Measurements from ENCODE around the gene TCEA2.

Gene TCEA2

DNA sequence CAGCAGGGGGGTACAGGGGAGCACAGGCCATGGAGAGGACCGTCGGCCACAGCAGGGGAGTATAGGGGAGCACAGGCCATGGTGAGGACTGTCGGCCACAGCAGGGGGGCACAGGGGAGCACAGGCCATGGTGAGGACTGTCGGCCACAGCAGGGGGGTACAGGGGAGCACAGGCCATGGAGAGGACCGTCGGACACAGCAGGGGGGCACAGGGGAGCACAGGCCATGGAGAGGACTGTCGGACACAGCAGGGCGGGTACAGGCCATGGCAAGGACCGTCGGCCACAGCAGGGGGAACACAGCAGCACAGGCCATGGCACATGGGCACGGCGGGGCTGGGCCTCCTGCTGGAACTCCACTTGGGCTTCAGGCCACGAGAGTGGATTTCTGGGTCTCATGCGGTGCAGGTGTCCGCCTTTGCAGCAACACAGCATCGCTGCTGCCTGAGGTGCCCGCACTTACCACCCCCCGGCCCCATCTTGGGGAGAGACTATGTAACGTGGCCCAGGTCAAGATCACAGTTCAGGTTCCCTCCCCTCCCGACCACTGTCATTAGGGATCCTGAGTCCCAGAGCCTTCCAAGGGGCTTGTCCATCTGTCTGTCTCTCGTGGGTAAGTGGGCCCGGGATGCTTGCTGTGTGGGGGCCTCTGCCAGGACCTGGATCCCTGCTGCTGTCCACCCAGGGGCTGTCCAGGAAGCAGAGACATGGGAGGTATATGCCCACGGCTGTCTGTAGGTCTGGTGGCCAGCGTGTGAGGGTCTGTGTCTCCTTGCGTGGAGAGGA, 41.9 kb downstream of the TCEA2 start:
- Histone ChIP-seq H3K4me3 (ENCODE audit: low read depth in 1 of 2, low read length in 2 of 2) (no peak overlapping the region), H3K27ac (ENCODE audit: low read depth, low read length) (no peak overlapping the region), H3K9ac (ENCODE audit: low read depth in 1 of 2, low read length in 2 of 2) (no peak overlapping the region), H3K9me3 (ENCODE audit: control insufficient read depth in 1 of 2, low read length in 2 of 2) (no peaks in the 10 kb centered on the region), H3K36me3 (ENCODE audit: control insufficient read depth in 1 of 2, insufficient read depth in 2 of 2, low read length in 2 of 2) (no peaks in the 10 kb centered on the region), H3K27me3 (ENCODE audit: control insufficient read depth in 1 of 2, insufficient read depth in 2 of 2, low read length in 2 of 2) (peaks cover 23 to 31% of the 10 kb centered on the region in 2 donors), H3K4me1 (ENCODE audit: control insufficient read depth in 1 of 2, insufficient read depth in 2 of 2, low read length in 2 of 2) (no peaks in the 10 kb centered on the region)

DNA sequence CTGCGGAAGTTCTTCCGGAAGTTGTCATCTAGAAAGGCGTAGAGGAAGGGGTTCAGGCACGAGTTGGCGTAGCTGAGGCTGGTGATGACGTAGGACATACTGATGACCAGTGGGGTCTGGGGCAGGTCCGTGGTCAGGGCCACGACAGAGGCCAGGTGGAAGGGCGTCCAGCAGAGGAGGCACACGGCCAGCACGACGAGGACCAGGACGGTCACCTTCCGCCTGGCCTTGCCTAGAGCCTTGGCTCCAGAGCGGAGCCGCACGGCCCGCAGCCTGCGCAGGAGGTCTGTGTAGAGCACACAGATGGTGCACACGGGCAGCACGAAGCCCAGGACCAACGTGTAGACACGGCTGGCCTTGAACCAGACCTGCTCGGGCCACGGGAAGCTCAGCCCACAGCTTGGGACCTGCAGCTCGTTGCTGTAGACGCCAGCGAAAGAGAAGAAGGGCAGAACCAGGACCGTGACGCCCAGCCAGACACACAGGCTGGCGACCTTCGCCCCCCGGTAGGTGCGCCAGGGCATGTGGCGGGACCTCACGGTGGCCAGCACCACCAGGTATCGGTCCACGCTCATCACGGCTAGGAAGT, 42.9 kb downstream of the TCEA2 start:
- Histone ChIP-seq H3K4me1 (ENCODE audit: control insufficient read depth in 1 of 2, insufficient read depth in 2 of 2, low read length in 2 of 2) (no peaks in the 10 kb centered on the region), H3K27ac (ENCODE audit: low read depth, low read length) (no peak overlapping the region), H3K9ac (ENCODE audit: low read depth in 1 of 2, low read length in 2 of 2) (no peak overlapping the region), H3K27me3 (ENCODE audit: control insufficient read depth in 1 of 2, insufficient read depth in 2 of 2, low read length in 2 of 2) (peaks cover 21 to 23% of the 10 kb centered on the region in 2 donors), H3K9me3 (ENCODE audit: control insufficient read depth in 1 of 2, low read length in 2 of 2) (no peaks in the 10 kb centered on the region), H3K36me3 (ENCODE audit: control insufficient read depth in 1 of 2, insufficient read depth in 2 of 2, low read length in 2 of 2) (no peaks in the 10 kb centered on the region), H3K4me3 (ENCODE audit: low read depth in 1 of 2, low read length in 2 of 2) (no peak overlapping the region)

DNA sequence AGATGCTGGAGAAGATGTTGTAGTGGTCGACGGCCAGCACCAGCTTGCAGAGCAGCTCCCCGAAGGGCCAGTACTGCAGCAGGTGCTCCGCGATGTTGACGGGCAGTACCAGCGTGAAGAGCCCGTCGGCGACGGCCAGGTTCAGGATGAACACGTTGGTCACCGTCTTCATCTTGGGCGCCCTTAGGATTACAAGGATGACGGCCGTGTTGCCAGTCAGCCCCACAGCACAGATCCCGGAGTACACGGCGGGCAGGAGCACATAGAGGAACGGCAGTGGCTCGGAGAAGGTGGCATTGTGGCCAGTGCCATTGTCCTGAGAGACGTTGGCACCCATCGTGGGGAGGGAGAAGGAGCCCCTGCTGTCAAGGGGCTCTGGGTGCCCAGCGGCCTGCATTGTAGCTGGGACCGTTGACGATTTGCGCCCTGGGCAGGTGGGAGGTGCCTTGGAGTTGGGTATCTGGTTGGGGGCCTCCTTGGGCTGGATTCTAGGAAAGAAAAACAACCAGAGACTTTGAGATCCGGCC, 43.5 kb downstream of the TCEA2 start:
- Histone ChIP-seq H3K27me3 (ENCODE audit: control insufficient read depth in 1 of 2, insufficient read depth in 2 of 2, low read length in 2 of 2) (peaks cover 16 to 19% of the 10 kb centered on the region in 2 donors), H3K9ac (ENCODE audit: low read depth in 1 of 2, low read length in 2 of 2) (no peak overlapping the region)

DNA sequence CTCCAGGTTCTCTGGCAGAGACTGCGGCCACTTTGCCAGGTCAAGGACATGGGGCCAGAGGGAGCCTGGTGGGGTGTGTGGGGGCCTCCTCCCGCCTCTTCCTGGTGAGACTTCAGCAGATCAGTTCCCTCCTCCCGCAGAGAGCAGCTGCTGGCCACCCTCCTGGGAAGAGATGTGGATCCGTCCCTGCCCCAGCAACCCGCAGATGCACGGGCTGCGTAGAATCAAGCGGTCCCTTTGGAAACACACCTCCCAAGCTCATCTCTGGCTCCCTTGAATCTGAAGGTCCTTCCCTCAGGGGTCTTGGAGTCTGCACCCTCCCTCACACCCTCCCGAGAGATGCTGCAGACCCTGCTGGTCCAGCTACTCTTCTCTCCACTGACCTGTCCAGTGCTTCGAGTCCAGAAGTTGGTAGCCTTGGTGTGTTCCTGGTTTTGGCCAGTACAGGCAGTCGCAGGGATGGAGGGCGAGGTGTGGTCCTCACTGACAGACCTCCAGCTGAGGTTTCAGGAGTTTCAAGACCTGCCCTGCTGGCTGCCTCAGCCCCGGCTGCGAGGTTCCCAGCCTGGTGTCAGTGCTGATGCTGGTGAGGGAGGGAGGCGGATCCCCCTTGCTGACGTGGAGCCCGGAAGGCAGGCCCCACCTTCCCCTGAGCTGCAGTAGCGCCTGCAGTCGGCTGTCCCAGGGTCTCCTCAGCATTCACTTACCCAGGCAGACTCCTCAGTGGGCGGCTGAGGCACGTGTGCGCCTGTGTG, 44.2 kb downstream of the TCEA2 start, which contains the start of gene NPBWR2:
Gene NPBWR2 (minus strand): TSS at position 585 of the 755 bp plus-strand sequence. CDS start 734 bp downstream, outside the sequence.
- no peaks in the 10 kb centered on the region for H3K36me3 ChIP-seq (ENCODE audit: control insufficient read depth in 1 of 2, insufficient read depth in 2 of 2, low read length in 2 of 2)
- H3K4me1 ChIP-seq (ENCODE audit: control insufficient read depth in 1 of 2, insufficient read depth in 2 of 2, low read length in 2 of 2) = no peaks in the 10 kb centered on the region
- H3K4me3 ChIP-seq (ENCODE audit: low read depth in 1 of 2, low read length in 2 of 2) = no peak within 1 kb of the TSS
- no peak within 1 kb of the TSS for H3K27ac ChIP-seq (ENCODE audit: low read depth, low read length)
- H3K27me3 ChIP-seq (ENCODE audit: control insufficient read depth in 1 of 2, insufficient read depth in 2 of 2, low read length in 2 of 2) = peaks cover 10 to 12% of the 10 kb centered on the region in 2 donors
- H3K9me3 ChIP-seq (ENCODE audit: control insufficient read depth in 1 of 2, low read length in 2 of 2) = no peaks in the 10 kb centered on the region
- no peak within 1 kb of the TSS for H3K9ac ChIP-seq (ENCODE audit: low read depth in 1 of 2, low read length in 2 of 2)

More for the DNA sequence above, 43.5 kb downstream of the TCEA2 start:
- H3K27ac ChIP-seq (ENCODE audit: low read depth, low read length) = no peak overlapping the region
- no peaks in the 10 kb centered on the region for H3K36me3 ChIP-seq (ENCODE audit: control insufficient read depth in 1 of 2, insufficient read depth in 2 of 2, low read length in 2 of 2)
- no peaks in the 10 kb centered on the region for H3K9me3 ChIP-seq (ENCODE audit: control insufficient read depth in 1 of 2, low read length in 2 of 2)
- H3K4me1 ChIP-seq (ENCODE audit: control insufficient read depth in 1 of 2, insufficient read depth in 2 of 2, low read length in 2 of 2) = no peaks in the 10 kb centered on the region
- no peak overlapping the region for H3K4me3 ChIP-seq (ENCODE audit: low read depth in 1 of 2, low read length in 2 of 2)

DNA sequence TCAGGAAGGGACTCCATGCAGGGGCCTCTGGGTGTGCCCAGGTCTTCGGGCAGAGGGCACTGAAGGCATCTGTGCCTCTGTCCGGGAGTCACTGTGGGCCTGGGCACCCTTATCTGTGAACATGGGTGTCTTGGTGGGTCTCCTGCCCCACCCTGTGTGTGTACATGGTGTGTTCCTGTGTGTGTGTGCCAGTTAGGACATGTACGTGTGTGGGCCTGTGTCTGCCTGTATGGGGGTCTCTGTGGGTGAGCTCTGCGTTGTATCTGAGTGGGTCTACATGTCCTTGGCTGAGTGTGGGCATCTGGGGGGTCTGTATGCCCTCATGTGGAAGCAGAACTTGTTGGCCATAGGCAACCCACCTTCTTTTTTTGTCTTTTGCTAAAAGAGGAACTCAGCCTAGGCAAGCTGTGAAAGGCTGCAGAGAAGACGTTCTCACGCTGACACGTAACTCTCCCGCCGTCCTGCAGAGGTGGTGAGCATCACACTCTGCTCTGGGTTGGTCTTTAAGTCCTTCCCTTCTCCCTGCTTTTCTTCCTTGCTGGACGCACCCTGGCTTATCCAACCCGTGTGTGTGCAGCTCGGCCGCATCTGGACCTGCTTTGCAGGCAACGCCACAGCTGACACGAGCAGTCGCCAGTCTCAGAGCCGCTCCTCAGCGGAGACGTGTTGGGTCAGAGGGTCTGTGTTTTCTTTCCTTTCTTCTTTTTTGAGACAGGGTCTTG, 44.9 kb downstream of the TCEA2 start:
- Histone ChIP-seq H3K4me1 (ENCODE audit: control insufficient read depth in 1 of 2, insufficient read depth in 2 of 2, low read length in 2 of 2) (no peaks in the 10 kb centered on the region), H3K4me3 (ENCODE audit: low read depth in 1 of 2, low read length in 2 of 2) (no peak overlapping the region), H3K36me3 (ENCODE audit: control insufficient read depth in 1 of 2, insufficient read depth in 2 of 2, low read length in 2 of 2) (no peaks in the 10 kb centered on the region), H3K27me3 (ENCODE audit: control insufficient read depth in 1 of 2, insufficient read depth in 2 of 2, low read length in 2 of 2) (peaks cover 7 to 9% of the 10 kb centered on the region in 2 donors), H3K9me3 (ENCODE audit: control insufficient read depth in 1 of 2, low read length in 2 of 2) (no peaks in the 10 kb centered on the region), H3K9ac (ENCODE audit: low read depth in 1 of 2, low read length in 2 of 2) (no peak overlapping the region), H3K27ac (ENCODE audit: low read depth, low read length) (no peak overlapping the region)

DNA sequence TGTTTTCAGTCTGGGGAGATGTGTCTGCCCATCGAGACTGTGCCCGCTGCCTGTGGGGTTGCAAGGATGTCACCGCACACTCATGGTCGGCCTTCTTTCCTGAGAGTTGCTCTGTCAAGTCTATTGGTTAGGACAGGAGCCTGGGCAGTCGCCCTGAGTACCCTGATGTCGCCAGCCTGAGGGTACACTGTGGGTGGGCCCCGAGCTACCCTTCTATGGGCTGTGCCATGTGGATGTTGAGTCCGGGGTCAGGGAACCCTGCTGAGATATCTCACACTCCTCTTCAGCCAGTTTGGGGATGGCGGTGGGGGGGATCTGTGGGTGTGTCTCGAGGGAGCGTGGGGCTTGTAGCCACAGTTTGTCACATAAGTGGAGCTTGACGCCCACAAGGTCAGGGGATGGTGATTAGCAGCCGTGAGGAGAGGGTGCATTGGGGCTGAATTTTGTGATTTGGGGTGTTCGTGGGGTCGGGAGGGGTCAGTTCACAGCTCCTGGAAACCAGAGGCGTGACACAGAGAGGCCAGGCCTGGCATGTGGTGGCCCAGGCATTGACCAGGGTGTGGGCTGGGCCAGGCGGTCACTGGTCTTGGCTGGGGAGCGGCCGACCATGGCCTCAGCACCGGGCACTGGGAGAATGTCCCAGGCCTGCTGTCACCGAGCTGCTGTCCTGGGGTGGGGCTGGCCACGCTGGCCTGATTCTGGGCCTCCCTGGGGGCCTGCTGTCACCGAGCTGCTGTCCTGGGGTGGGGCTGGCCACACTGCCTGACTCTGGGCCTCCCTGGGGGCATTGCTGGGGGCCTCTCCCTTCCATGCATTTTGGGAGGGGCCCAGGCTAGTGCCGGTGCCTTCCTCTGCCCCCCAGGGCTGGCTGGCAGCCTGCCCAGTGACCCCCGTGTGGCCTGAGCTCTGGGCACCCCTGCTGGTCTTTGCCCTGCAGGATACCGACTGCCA, 46.0 kb downstream of the TCEA2 start:
- Histone ChIP-seq H3K9ac (ENCODE audit: low read depth in 1 of 2, low read length in 2 of 2) (no peak overlapping the region), H3K4me3 (ENCODE audit: low read depth in 1 of 2, low read length in 2 of 2) (no peak overlapping the region), H3K4me1 (ENCODE audit: control insufficient read depth in 1 of 2, insufficient read depth in 2 of 2, low read length in 2 of 2) (no peaks in the 10 kb centered on the region), H3K9me3 (ENCODE audit: control insufficient read depth in 1 of 2, low read length in 2 of 2) (no peaks in the 10 kb centered on the region), H3K36me3 (ENCODE audit: control insufficient read depth in 1 of 2, insufficient read depth in 2 of 2, low read length in 2 of 2) (no peaks in the 10 kb centered on the region), H3K27me3 (ENCODE audit: control insufficient read depth in 1 of 2, insufficient read depth in 2 of 2, low read length in 2 of 2) (peaks cover under 1 to 8% of the 10 kb centered on the region in 2 donors), H3K27ac (ENCODE audit: low read depth, low read length) (no peak overlapping the region)

DNA sequence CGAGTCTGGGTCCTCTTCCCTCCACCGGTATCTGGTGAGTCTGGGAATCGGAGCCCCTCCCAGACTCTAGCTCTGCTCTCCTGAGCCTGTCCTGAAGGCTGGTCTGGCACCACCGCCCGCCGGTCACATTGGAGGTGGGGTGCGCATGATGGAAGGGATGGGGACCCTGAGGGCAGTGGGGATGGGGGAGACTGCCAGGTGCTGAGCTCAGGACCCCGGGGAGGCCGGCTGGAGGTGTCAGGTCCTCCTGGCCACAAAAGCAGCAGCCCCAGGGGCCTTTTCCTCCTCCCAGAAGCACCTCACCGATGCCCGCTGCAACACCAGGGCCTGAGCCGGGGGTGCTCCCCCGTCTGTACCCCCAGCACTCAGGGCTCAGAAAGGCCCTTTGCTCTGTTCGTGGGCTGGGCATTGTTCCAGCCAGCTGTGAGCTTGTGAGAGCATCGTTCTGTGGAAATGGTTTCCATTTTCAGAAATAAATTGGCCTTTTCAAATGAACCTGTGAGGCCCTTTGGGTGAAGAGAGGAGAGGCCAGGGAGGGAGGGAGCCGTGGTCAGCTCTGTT, 46.9 kb downstream of the TCEA2 start:
- Histone ChIP-seq H3K4me3 (ENCODE audit: low read depth in 1 of 2, low read length in 2 of 2) (no peak overlapping the region), H3K9ac (ENCODE audit: low read depth in 1 of 2, low read length in 2 of 2) (no peak overlapping the region), H3K4me1 (ENCODE audit: control insufficient read depth in 1 of 2, insufficient read depth in 2 of 2, low read length in 2 of 2) (no peaks in the 10 kb centered on the region), H3K27me3 (ENCODE audit: control insufficient read depth in 1 of 2, insufficient read depth in 2 of 2, low read length in 2 of 2) (peaks cover 0 to 8% of the 10 kb centered on the region in 2 donors), H3K9me3 (ENCODE audit: control insufficient read depth in 1 of 2, low read length in 2 of 2) (no peaks in the 10 kb centered on the region), H3K27ac (ENCODE audit: low read depth, low read length) (no peak overlapping the region), H3K36me3 (ENCODE audit: control insufficient read depth in 1 of 2, insufficient read depth in 2 of 2, low read length in 2 of 2) (no peaks in the 10 kb centered on the region)

DNA sequence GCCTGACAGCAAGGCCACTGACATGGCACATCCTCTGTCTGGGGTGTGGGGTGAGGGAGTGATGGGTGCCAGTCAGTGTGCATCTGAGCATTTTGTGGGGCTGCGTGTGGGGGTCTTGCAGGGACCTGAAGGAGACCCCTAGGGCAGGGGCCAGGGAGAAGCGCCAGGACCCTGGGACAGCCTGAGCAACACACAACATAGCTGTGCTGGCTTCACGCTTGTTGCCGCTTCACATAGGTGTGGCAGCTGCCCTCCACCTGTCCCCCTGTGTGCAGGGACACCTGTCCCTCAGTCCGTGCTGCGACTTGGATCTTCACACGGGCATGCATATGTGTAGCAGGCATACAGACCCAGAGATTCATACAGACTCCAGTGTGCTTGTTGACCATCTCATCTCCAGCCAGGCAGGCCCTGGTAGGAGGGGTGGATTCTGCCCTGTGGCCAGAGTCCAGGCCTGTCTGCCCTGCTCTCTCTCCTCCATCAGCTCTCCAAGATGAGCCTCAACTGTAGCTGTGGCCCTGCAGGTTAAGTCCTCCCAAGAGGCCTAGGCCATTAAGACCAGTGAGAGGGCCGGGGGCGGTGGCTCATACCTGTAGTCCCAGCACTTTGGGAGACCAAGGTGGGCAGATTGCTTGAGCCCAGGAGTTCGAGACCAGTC, 47.5 kb downstream of the TCEA2 start:
- no peak overlapping the region for H3K27ac ChIP-seq (ENCODE audit: low read depth, low read length)
- H3K4me1 ChIP-seq (ENCODE audit: control insufficient read depth in 1 of 2, insufficient read depth in 2 of 2, low read length in 2 of 2) = no peaks in the 10 kb centered on the region
- H3K9ac ChIP-seq (ENCODE audit: low read depth in 1 of 2, low read length in 2 of 2) = no peak overlapping the region

More for the DNA sequence above, 47.5 kb downstream of the TCEA2 start:
- Histone ChIP-seq H3K36me3 (ENCODE audit: control insufficient read depth in 1 of 2, insufficient read depth in 2 of 2, low read length in 2 of 2) (no peaks in the 10 kb centered on the region), H3K4me3 (ENCODE audit: low read depth in 1 of 2, low read length in 2 of 2) (no peak overlapping the region), H3K9me3 (ENCODE audit: control insufficient read depth in 1 of 2, low read length in 2 of 2) (no peaks in the 10 kb centered on the region), H3K27me3 (ENCODE audit: control insufficient read depth in 1 of 2, insufficient read depth in 2 of 2, low read length in 2 of 2) (peaks cover 0 to 8% of the 10 kb centered on the region in 2 donors)

All from duodenal mucosa (tissue), 2 donors.